Anterior cingulate cortex (tissue), 58 donors: ENCODE results near the gene TRAF3.
"Not testable (repeated sequence)": the region's sequence is repeated elsewhere in the genome, so short reads cannot be mapped to it uniquely, and the experiment has no call there.

Source experiments
- DNase-seq, 58 donors: peaks; one replicate each; lab custom pipeline; 2025; lab: John Stamatoyannopoulos, UW

Gene TRAF3

DNA sequence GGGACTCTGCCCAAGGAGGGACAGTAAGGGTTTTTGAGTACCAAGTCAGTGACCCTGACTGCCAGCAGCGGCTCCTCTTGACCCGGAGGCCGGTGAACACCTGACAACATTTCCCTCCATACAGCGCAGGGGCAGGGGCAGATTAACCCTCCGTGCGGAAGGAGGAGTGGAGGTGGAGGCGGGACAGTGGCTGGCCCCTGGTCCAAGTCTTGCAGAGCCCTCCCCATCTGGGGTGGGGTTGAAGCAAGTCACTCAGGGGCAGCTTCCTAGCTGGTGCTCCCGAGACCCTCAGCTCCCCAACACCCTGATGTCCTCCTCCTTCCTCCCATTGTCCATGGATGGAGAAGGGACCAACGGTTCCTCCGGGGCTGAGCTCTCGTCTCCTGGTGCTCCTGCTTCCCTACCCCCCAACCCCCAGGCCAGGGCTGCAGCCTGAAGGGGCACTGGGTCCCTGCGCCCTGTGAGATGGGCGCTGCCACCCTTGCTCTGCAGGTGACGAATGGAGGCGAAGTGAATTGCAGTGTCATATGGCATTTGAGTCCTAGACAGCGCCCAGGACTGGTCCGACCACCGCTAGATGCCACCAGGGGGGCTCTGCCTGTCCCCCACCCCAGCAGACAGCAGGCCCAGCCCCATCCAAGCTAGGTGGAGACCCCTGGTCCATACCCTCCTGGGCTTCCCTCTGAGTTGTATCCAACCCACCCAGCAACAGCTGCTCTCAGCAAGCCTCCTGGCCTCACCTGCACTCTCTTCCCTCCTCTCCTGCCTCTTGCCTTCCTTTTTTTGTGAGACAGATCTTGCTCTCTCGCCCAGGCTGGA is 138.3 kb downstream of the TRAF3 start:
- DNase-seq = no peak

- DNase-seq = no peak
These were observed 139.3 kb downstream of the TRAF3 start for GRCh38 chr14:102916347-102917055.

DNA sequence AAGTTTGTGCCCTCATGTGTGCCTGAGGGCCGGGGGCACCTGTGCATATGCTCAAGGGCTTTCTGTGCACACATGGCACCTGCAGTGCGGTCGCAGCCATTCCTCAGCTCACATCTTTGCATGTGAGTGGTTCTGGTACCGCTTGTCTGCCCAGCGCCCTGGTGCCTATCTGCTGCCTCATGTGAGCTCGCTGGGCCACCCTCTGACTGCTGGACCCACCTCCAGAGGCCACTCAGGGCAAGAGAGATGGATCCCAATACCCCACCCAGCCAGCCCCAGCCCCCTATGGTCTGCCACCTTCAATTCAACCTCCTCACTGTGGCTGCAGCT is 139.8 kb downstream of the TRAF3 start:
- no peak for DNase-seq

DNA sequence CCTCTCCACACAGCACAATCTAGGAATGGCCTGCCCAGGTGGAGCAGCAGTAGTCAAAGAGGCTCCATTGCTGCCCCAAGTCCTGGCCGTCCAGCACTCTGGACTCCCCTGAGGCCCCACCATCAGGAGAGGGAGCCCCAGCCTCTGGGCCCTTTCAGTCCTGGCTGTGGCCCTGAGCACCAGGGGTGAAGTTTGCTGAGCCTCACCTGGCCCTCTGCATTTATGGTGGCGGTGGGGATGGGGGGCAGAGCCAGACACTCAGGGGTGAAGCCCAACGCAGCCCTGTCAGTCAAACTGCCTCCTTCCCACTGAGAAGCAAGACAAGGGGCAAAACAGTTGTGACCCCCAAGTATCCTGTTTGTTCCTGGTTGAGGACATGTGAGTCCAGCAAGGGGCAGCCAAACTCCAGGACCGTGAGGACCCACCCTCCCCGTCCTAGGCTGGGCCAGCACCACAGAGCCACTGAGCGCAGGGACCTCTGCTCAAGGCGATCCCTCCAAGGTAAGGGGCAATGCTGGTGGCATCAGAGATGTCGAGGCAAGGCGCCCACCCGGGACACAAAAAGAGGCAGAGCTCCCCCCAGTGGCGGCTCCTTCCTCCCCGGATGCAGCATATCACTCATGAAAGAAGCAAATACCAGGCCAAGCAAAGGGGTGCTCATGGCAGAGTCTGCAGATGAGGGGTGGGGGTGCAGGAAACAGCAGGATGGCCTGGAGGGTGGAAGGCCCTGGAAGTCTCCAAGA is 140.4 kb downstream of the TRAF3 start:
- peak in 22 of 58 donors; percentile 5 to 61 (median 34) for DNase-seq

DNA sequence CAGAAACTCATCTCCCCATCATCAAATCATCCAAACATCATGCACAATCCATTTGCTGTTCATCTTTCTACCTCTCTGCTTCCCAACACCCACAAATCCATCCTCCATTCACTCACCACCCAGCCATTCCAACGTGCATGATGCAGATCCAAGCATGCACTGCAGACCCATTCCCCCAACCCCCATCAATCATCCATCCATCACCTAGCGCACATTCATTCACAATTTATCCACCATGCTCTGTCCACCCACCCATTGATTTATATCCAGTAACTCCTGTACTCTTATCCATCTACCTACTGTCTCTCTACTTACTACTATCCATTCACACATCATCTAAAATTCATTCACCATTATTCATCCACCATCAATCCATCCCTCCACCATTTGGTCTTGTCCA is 141.2 kb downstream of the TRAF3 start:
- DNase-seq = no peak

DNA sequence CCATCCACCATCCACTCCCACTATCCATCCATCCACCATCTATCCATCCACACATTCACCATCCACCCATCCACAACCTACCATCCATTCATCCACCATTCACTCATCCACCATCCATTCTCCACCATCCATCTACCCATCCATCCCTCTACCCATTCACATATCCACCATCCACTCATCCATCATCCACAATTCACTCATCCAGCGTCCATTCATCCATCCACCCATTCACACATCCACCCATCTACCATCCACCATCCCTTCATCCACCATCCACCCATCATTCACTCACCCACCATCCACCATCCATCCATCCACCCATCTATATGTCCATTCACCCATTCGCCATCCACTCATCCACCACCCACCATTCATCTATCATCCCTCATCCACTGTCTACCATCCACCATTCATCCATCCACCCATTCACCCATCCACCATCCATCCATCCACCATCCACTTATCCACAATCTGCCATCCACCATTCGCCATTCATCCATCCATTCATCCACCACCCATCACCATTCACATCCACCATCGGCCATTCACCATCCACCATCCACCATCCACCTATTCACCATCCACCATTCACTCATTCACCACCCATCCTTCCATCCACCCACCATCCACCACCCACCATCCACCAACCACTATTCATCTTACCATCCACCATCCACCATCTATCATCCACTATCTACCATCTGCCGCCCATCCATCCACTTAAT is 143.2 kb downstream of the TRAF3 start:
- DNase-seq = no peak

DNA sequence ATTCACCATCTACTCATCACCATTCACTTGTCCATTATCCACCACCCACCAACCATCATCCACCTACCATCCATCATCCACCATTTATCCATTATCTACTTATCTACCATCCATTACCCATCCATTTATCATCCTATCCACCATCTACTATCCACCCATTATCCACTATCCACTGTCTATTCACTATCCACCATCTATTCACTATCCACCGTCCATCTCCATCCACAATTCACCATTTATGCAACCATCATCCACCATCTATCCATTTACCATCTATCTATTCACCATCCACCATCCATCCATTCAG is 143.7 kb downstream of the TRAF3 start:
- no peak for DNase-seq

GRCh38 chr14:102922490-102923200 is 145.4 kb downstream of the TRAF3 start, which contains the start of gene AMN:
Gene AMN (plus strand): TSS chr14:102922663. CDS start chr14:102922689, 26 bp downstream.
- DNase-seq = no peak

GRCh38 chr14:102923201-102923924 is 146.1 kb downstream of the TRAF3 start:
- DNase-seq = no peak

DNA sequence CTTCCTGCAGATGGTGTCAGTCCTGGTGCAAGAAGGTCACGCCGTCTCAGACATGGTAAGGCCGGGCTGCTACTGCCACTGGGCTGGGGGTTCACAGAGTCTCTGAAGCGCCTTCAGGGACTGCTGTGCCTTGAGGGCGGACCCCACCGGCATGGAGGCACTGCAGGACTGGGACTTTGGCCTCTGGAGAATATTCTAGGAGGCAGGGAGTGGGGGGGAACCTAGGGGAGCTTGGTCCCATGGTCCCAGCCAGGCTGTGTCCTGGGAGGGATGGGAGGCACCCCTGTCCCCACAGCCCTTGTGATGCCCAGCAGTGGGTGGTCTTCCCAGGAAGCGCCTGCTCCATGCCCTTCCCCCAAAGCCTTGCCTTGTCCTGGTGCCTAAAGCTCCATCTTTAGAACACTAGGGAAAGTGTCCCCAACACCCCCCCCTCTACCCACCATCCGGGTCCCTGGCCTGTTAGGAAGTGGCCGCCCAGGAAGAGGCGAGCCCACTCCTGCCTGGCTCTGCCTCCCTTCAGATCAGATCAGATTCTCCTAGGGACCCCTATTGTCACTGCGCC is 146.8 kb downstream of the TRAF3 start:
- no peak for DNase-seq

DNA sequence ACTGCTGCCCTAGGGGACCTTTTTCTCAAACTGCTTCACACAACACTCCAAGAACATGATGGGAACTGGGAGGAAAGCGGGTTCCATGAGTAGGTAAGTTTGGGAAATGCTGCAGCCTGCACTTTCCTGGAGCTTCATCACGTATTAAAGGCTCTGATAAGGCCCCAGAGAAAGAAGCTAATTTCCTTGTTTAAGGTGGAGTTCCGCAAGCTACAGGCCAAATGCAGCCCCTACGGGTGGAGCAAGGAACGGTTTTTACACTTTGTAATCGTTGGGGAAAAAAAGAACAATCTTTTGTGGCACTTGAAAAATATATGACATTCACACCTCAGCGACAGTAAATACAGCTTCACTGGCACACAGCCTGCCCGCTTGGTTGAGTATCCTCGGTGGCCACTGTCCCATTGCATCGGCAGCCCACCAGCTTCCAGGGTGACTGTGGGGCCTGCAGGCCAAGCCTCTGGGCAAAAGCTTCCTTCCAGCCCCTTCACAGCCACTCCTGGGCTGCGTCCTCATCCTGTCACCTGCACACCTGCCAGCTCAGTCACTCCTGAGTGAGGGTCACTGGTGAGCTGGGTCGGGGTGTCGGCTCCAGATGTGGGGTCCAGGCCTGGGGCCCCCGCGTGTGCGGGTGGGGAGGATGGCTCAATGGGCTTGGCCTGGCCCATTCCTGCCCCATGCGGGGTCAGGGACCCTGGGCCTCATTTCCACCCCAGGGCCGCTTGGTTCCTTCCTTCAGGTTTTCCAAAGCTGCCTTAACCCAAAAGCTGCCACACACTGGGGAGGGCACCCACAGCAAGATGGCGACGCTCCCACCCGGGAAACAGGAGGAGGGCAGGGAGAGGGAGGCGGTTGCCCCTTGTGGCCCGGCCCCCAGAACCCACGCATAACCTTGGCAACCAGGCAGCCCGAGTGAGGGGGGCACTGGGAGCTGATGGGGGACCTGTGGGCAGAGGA is 147.7 kb downstream of the TRAF3 start:
- DNase-seq = no peak

- no peak for DNase-seq
These were observed 148.4 kb downstream of the TRAF3 start for GRCh38 chr14:102925646-102926045.

DNA sequence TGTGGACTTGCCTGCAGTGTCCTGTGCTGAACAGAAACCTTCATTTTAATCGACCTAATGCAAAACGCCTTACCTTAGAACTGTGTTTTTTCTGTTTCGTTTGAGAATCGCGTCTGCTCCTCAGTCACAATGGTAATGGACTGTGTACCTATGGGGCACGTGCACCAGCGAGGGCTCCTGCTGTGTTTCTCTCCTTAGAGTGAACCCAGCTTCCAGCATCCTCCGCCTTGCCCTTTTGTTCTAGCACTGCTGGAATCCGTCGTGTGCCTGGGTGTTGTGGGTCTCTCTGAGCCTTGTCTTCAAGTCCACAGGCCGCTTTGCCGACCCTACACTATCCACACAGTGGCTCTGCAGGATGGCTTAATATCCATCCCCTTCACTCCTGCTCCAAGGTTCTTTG is 148.9 kb downstream of the TRAF3 start:
- no peak for DNase-seq

DNA sequence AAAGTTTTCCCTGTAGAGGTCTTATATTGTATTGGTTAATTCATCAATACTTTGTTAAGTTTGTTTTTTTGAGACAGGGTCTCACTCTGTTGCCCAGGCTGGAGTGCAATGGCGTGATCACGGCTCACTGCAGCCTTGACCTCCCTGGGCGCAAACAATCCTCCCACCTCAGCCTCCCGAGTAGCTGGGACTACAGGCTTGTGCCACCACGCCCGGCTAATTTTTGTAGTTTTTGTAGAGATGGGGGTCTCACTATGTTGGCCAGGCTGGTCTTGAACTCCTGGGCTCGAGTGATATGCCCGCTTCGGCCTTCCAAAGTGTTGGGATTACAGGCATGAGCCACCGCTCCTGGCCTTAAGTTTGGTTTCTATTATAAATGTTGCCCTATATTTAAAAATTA is 149.6 kb downstream of the TRAF3 start:
- not testable (repeated sequence) for DNase-seq

- no peak for DNase-seq
These were observed 150.2 kb downstream of the TRAF3 start for GRCh38 chr14:102927346-102927877.

DNA sequence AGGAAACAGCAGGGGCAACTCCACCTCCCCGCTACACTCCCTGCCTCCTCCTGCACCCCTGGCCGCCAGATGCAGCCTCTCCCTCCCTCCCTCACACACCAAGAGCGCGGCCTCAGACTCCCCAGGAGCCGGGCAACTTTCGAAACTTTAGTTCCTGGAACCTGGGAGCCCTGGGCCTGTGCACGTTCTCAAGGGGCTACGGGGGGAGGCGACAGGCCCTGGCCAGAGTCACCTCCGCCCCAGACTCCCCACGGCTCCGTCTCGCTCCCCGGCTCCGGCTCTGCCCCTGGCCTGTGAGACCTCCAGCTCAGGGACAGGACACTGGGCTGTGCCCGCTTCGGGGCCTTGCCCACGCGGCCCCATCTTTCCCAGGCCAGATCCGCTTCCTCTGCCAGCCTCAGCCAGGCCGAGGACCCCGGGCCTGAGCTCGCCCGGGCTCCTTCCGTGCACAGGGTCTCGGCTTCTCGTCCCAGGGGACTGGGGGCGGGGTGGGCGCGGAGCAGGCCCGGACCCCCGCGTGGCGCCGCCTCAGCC is 150.7 kb downstream of the TRAF3 start:
- DNase-seq = no peak
